A673 (cell line): Measurements from ENCODE around the gene ROM1. TPM values are rescaled to one million over a fixed set of nuclear protein-coding genes. Genes with fewer than 3 reads are reported as not detected.

Experiments
- BruUV-seq: library from RNA; stranded (reverse); fragments of 400-500 nt; replicated peaks from 2 replicates; lab custom pipeline; 2021; lab: Mats Ljungman, UMichigan
- CTCF ChIA-PET: fragments of 300-600 bp; sonication (Branson Sonifier 250); formaldehyde crosslinking; loops from one replicate; lab custom pipeline; 2022; ENCODE audit warnings: antibody characterized with exemption; lab: Charles Lee
- POLR2A ChIA-PET: fragments of 300-600 bp; sonication (Branson Sonifier 250); formaldehyde crosslinking; loops from one replicate; lab custom pipeline; 2022; ENCODE audit warnings: antibody characterized with exemption; ENCODE audit not compliant: low non-redundant PET; lab: Charles Lee
- DNase-seq: peaks from one replicate; pipeline ENCODE4 v3.0.0-alpha.2; 2015; ENCODE audit warnings: low spot score
- H3K27ac ChIP-seq: fragments of 200-600 bp; sonication (generic); 2 replicates; pipeline ENCODE4 v1.5.1; 2016; ENCODE audit warnings: mixed run types, low read depth, mild to moderate bottlenecking, mixed read lengths, antibody characterized with exemption, low read length; ENCODE audit not compliant: poor library complexity, severe bottlenecking
- H3K27me3 ChIP-seq: fragments of 200-600 bp; sonication (generic); replicated peaks from 2 replicates; pipeline ENCODE4 v1.6.1; 2017; ENCODE audit warnings: mixed run types, low read depth, mild to moderate bottlenecking, mixed read lengths, antibody characterized with exemption, low read length; ENCODE audit not compliant: insufficient read depth, poor library complexity
- H3K36me3 ChIP-seq: fragments of 200-600 bp; sonication (generic); 2 replicates; pipeline ENCODE4 v1.6.1; 2016; ENCODE audit warnings: mixed run types, mild to moderate bottlenecking, mixed read lengths, antibody characterized with exemption, low read length; ENCODE audit not compliant: insufficient read depth, poor library complexity, severe bottlenecking
- H3K4me1 ChIP-seq: fragments of 200-600 bp; sonication (generic); 2 replicates; pipeline ENCODE4 v1.6.1; 2017; ENCODE audit warnings: mixed run types, mild to moderate bottlenecking, mixed read lengths, antibody characterized with exemption, low read length; ENCODE audit not compliant: insufficient read depth, poor library complexity, severe bottlenecking
- H3K4me3 ChIP-seq: fragments of 200-600 bp; sonication (generic); 2 replicates; pipeline ENCODE4 v1.5.1; 2016; ENCODE audit warnings: low read depth, mixed run types, mild to moderate bottlenecking, mixed read lengths, low read length; ENCODE audit not compliant: poor library complexity, severe bottlenecking
- H3K9me3 ChIP-seq: fragments of 200-600 bp; sonication (generic); 2 replicates; pipeline ENCODE4 v1.6.1; 2016; ENCODE audit warnings: mixed run types, low read depth, mild to moderate bottlenecking, mixed read lengths, antibody characterized with exemption, low read length; ENCODE audit not compliant: poor library complexity, severe bottlenecking
- CTCF ChIP-seq: fragments of 300-800, 200-600 bp; sonication (generic); conservative IDR thresholded peaks from 2 replicates; pipeline ENCODE4 v1.5.1; 2017; ENCODE audit warnings: low read depth, mild to moderate bottlenecking, antibody characterized with exemption, low read length, moderate library complexity, mixed read lengths
- EZH2 ChIP-seq: fragments of 200-600 bp; sonication (generic); IDR thresholded peaks from 2 replicates; pipeline ENCODE4 v1.6.1; 2017; ENCODE audit warnings: borderline replicate concordance, low read depth, mild to moderate bottlenecking, mixed read lengths, antibody characterized with exemption, low read length; ENCODE audit not compliant: poor library complexity, severe bottlenecking
- intact Hi-C: fragments of 100-400 bp; cut with micrococcal nuclease; formaldehyde crosslinking; loops from one replicate; pipeline ENCODE4 v1.10.0; 2022; ENCODE audit not compliant: unreplicated experiment
- total RNA-seq: library from RNA; stranded (reverse); gene quantifications from 2 replicates; pipeline ENCODE4 v1.2.3, GENCODE V29; 2021

The ROM1 gene
- total RNA-seq, 1 experiment from 2014 or later, result 1.1 TPM

GRCh38 chr11:62621567-62622470, 8.8 kb downstream of the ROM1 start, which contains the start of gene B3GAT3:
Gene B3GAT3 (minus strand): TSS chr11:62621986. CDS start chr11:62621947, 39 bp downstream.
- intact Hi-C loops, result no loop called here
- no peak for TF ChIP-seq EZH2
- TF ChIP-seq CTCF, result no peak
- POLR2A ChIA-PET, result interaction anchor here (0.6 kb wide), 1 partner anchor 264 kb away, joined by 4 read pairs; no protein-coding TSS in a partner anchor

GRCh38 chr11:62622476-62623089, 9.5 kb downstream of the ROM1 start:
- no peaks in the 10 kb centered on the region for H3K9me3 ChIP-seq
- CTCF ChIA-PET, result interaction anchor here (0.6 kb wide), 1 partner anchor 11 kb away, joined by 3 read pairs; no protein-coding TSS in a partner anchor
- no peak overlapping the region for H3K4me3 ChIP-seq
- TF ChIP-seq CTCF, result no peak
- no peak for TF ChIP-seq EZH2
- peaks cover 29% of the 10 kb centered on the region for H3K36me3 ChIP-seq
- POLR2A ChIA-PET, result no interaction called here
- intact Hi-C loops, result no loop called here
- H3K27me3 ChIP-seq, result no peaks in the 10 kb centered on the region
- peaks cover 12% of the 10 kb centered on the region for H3K4me1 ChIP-seq
- H3K27ac ChIP-seq, result peak overlapping the region; percentile 86
- TSS peak; percentile 94 for BruUV-seq
- no peak for DNase-seq

More at GRCh38 chr11:62621567-62622470, 8.8 kb downstream of the ROM1 start, which contains the start of gene B3GAT3:
- DNase-seq, result peak; percentile 97
- H3K4me3 ChIP-seq, result peak within 1 kb of the TSS; percentile 57
- H3K36me3 ChIP-seq, result peaks cover 29% of the 10 kb centered on the region
- H3K9me3 ChIP-seq, result no peaks in the 10 kb centered on the region
- no TSS peak for BruUV-seq
- CTCF ChIA-PET, result interaction anchor here (0.6 to 1.1 kb wide), 4 partner anchors 10 to 833 kb away, joined by 3 to 8 read pairs (median 5); partner anchors contain the start of gene TUT1
- H3K27me3 ChIP-seq, result no peaks in the 10 kb centered on the region
- peaks cover 12% of the 10 kb centered on the region for H3K4me1 ChIP-seq
- H3K27ac ChIP-seq, result peak within 1 kb of the TSS; percentile 86

DNA sequence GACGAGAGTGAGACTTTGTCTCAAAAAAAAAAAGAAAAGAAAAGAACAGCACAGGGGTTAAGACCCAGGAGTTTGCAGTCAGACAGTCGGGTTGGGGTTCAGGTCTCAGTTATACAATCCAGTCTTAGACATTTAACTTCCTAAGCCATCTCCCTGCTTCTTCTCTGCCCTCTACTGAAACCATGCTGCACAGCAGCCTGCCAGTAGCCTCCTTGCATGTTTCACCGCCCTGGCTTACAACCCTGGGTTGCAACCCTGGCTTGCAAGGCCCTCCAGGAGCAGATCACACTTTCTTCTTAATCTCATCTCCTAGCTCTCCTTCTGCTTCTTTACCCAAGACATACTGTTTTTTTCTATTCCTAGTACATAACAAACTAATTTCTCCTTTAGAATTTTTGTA, 14.7 kb downstream of the ROM1 start:
- CTCF ChIA-PET, result no interaction called here
- POLR2A ChIA-PET, result interaction anchor here (0.5 kb wide), 1 partner anchor 19 kb away, joined by 9 read pairs; the partner anchor contains the start of gene GANAB
- intact Hi-C loops, result no loop called here

More for the DNA sequence above, 14.7 kb downstream of the ROM1 start:
- Histone ChIP-seq H3K4me3 (no peak overlapping the region), H3K36me3 (peaks cover 81% of the 10 kb centered on the region), H3K9me3 (no peaks in the 10 kb centered on the region), H3K4me1 (no peaks in the 10 kb centered on the region), H3K27ac (no peak overlapping the region), H3K27me3 (no peaks in the 10 kb centered on the region)
- DNase-seq, result no peak
- 0 out of 2 replicates have a peak, but pooled peaks have one; percentile 11 for TF ChIP-seq CTCF
- no peak for TF ChIP-seq EZH2
- BruUV-seq, result no TSS peak
